Stimulated activated CD8-positive, alpha-beta memory T cell treated with anti-CD3 and anti-CD28 coated beads, Interleukin-15, amount 100 ng/mL, for 24 hours (primary cell): Measurements from ENCODE around the gene A2ML1.
"Not testable (repeated sequence)": the region's sequence is repeated elsewhere in the genome, so short reads cannot be mapped to it uniquely, and the experiment has no call there.

Source experiments
- DNase-seq: peaks from one replicate; pipeline ENCODE4 v3.0.0-alpha.2; 2020; ENCODE audit warnings: low read depth

The A2ML1 gene

GRCh38 chr12:8817856-8818255, 4.6 kb upstream of the A2ML1 start:
- no peak for DNase-seq

- DNase-seq: no peak
Measured at GRCh38 chr12:8818526-8818925, 3.9 kb upstream of the A2ML1 start.

- DNase-seq: no peak
Measured at GRCh38 chr12:8819666-8819980, 2.8 kb upstream of the A2ML1 start.

GRCh38 chr12:8820676-8821407, 1.6 kb upstream of the A2ML1 start:
- DNase-seq: not testable (repeated sequence)

- no peak for DNase-seq
Measured at GRCh38 chr12:8821591-8821990, 830 bp upstream of the A2ML1 start.

- DNase-seq: no peak
Measured at GRCh38 chr12:8823565-8824300, 1.3 kb downstream of the A2ML1 start.

- DNase-seq: no peak
Measured at GRCh38 chr12:8827551-8828256, 5.3 kb downstream of the A2ML1 start.

- no peak for DNase-seq
Measured at GRCh38 chr12:8828257-8829124, 6.1 kb downstream of the A2ML1 start.

- no peak for DNase-seq
Measured at GRCh38 chr12:8829125-8829518, 6.7 kb downstream of the A2ML1 start.

GRCh38 chr12:8829621-8830020, 7.2 kb downstream of the A2ML1 start:
- DNase-seq: no peak

- no peak for DNase-seq
Measured at GRCh38 chr12:8831116-8831515, 8.7 kb downstream of the A2ML1 start.

GRCh38 chr12:8832500-8832899, 10.1 kb downstream of the A2ML1 start:
- DNase-seq: no peak

GRCh38 chr12:8834230-8834629, 11.8 kb downstream of the A2ML1 start:
- no peak for DNase-seq

GRCh38 chr12:8837291-8837690, 14.9 kb downstream of the A2ML1 start:
- no peak for DNase-seq

- DNase-seq: no peak
Measured at GRCh38 chr12:8840321-8840720, 17.9 kb downstream of the A2ML1 start.

- DNase-seq: no peak
Measured at GRCh38 chr12:8840938-8841633, 18.7 kb downstream of the A2ML1 start.

GRCh38 chr12:8841778-8842177, 19.4 kb downstream of the A2ML1 start:
- DNase-seq: no peak

GRCh38 chr12:8844665-8845064, 22.2 kb downstream of the A2ML1 start:
- no peak for DNase-seq

- DNase-seq: no peak
Measured at GRCh38 chr12:8846305-8846704, 23.9 kb downstream of the A2ML1 start.

- no peak for DNase-seq
Measured at GRCh38 chr12:8847435-8847834, 25.0 kb downstream of the A2ML1 start.

- DNase-seq: no peak
Measured at GRCh38 chr12:8849876-8850275, 27.5 kb downstream of the A2ML1 start.

- DNase-seq: no peak
Measured at GRCh38 chr12:8852119-8852518, 29.7 kb downstream of the A2ML1 start.
